ENCODE measurements around the gene VASH2. TPM values are rescaled to one million over a fixed set of nuclear protein-coding genes. Genes with fewer than 3 reads are reported as not detected.

Gene VASH2
- polyA plus RNA-seq, 1 donor from 2014 or later = 65.2 TPM

GRCh38 chr1:212916481-212917133 is 33.7 kb upstream of the VASH2 start:
- Histone ChIP-seq H3K27ac (ENCODE audit: low read length) (no peak overlapping the region), H2AFZ (ENCODE audit: low read depth, low read length) (no peak overlapping the region), H3K9me3 (ENCODE audit: low read length) (no peaks in the 10 kb centered on the region), H3K9me2 (ENCODE audit: insufficient read depth, low read length) (no peaks in the 10 kb centered on the region), H4K20me1 (ENCODE audit: insufficient read depth) (no peaks in the 10 kb centered on the region), H3K79me2 (replicated peaks; ENCODE audit: insufficient read depth, low read length) (no peaks in the 10 kb centered on the region), H3K36me3 (ENCODE audit: insufficient read depth, low read length) (no peaks in the 10 kb centered on the region), H3K9ac (ENCODE audit: low read length) (no peak overlapping the region), H3F3A (ENCODE audit: insufficient read depth, low read length, poor library complexity, severe bottlenecking) (no peaks in the 10 kb centered on the region), H3K4me2 (ENCODE audit: low read length) (no peak overlapping the region), H3K27me3 (ENCODE audit: insufficient read depth, low read depth, low read length) (no peaks in the 10 kb centered on the region), H3K4me3 (ENCODE audit: low read length) (no peak overlapping the region)
- TF ChIP-seq SMC3 (conservative IDR thresholded peaks at IDR 0.05; ENCODE audit: poor library complexity) (no peak), REST (IDR thresholded peaks at IDR 0.05; ENCODE audit: borderline replicate concordance) (no peak), CTCF (IDR thresholded peaks at IDR 0.05; ENCODE audit: poor library complexity, severe bottlenecking) (no peak), EZH2 (IDR thresholded peaks at IDR 0.05; ENCODE audit: borderline replicate concordance, insufficient read depth, low read length, poor library complexity, severe bottlenecking) (no peak), TAF1 (IDR thresholded peaks at IDR 0.05; ENCODE audit: low read depth) (no peak), MXI1 (conservative IDR thresholded peaks at IDR 0.05; ENCODE audit: poor library complexity, severe bottlenecking) (no peak), POLR2AphosphoS5 (IDR thresholded peaks at IDR 0.05) (no peak), RAD21 (conservative IDR thresholded peaks at IDR 0.05) (no peak), EP300 (conservative IDR thresholded peaks at IDR 0.05; ENCODE audit: poor library complexity, severe bottlenecking) (no peak)

GRCh38 chr1:212917134-212917485 is 33.2 kb upstream of the VASH2 start:
- no peaks in the 10 kb centered on the region for H3F3A ChIP-seq (ENCODE audit: insufficient read depth, low read length, poor library complexity, severe bottlenecking)
- no peak for TF ChIP-seq RAD21 (conservative IDR thresholded peaks at IDR 0.05)
- TF ChIP-seq POLR2AphosphoS5 (IDR thresholded peaks at IDR 0.05) = no peak
- no peak for TF ChIP-seq SMC3 (conservative IDR thresholded peaks at IDR 0.05; ENCODE audit: poor library complexity)
- TF ChIP-seq CTCF (IDR thresholded peaks at IDR 0.05; ENCODE audit: poor library complexity, severe bottlenecking) = no peak
- no peak for TF ChIP-seq TAF1 (IDR thresholded peaks at IDR 0.05; ENCODE audit: low read depth)
- no peak for TF ChIP-seq EZH2 (IDR thresholded peaks at IDR 0.05; ENCODE audit: borderline replicate concordance, insufficient read depth, low read length, poor library complexity, severe bottlenecking)
- no peak for TF ChIP-seq MXI1 (conservative IDR thresholded peaks at IDR 0.05; ENCODE audit: poor library complexity, severe bottlenecking)
- no peak for TF ChIP-seq EP300 (conservative IDR thresholded peaks at IDR 0.05; ENCODE audit: poor library complexity, severe bottlenecking)
- TF ChIP-seq REST (IDR thresholded peaks at IDR 0.05; ENCODE audit: borderline replicate concordance) = no peak
- H4K20me1 ChIP-seq (ENCODE audit: insufficient read depth) = no peaks in the 10 kb centered on the region
- H3K4me2 ChIP-seq (ENCODE audit: low read length) = no peak overlapping the region
- no peak overlapping the region for H2AFZ ChIP-seq (ENCODE audit: low read depth, low read length)
- no peak overlapping the region for H3K9ac ChIP-seq (ENCODE audit: low read length)
- no peaks in the 10 kb centered on the region for H3K79me2 ChIP-seq (replicated peaks; ENCODE audit: insufficient read depth, low read length)
- no peaks in the 10 kb centered on the region for H3K9me3 ChIP-seq (ENCODE audit: low read length)
- no peak overlapping the region for H3K4me3 ChIP-seq (ENCODE audit: low read length)
- no peaks in the 10 kb centered on the region for H3K27me3 ChIP-seq (ENCODE audit: insufficient read depth, low read depth, low read length)
- no peaks in the 10 kb centered on the region for H3K36me3 ChIP-seq (ENCODE audit: insufficient read depth, low read length)
- no peak overlapping the region for H3K27ac ChIP-seq (ENCODE audit: low read length)
- no peaks in the 10 kb centered on the region for H3K9me2 ChIP-seq (ENCODE audit: insufficient read depth, low read length)
